EL (cell line): ENCODE results near the gene SEC63.
"Not testable (repeated sequence)": the region's sequence is repeated elsewhere in the genome, so short reads cannot be mapped to it uniquely, and the experiment has no call there.

Source experiments
- DNase-seq: peaks from one replicate; pipeline ENCODE4 v3.0.0-alpha.2; 2016

The SEC63 gene

DNA sequence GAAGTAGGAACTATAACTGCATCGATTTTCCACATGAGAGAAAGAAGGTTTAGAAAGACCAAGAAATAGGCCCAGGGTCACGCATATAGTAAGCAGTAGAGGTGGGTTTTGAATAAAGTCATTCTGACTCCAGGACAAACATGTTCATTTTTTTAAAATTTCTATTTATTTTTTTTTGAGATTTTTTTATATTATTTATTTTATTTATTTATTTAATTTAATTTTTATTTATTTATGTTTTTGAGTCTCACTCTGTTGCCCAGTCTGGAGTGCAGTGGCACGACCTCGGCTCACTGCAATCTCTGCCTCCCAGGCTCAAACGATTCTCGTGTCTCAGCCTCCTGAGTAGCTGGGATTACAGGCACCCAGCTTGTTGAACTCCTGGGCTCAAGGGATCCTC, 13.2 kb upstream of the SEC63 start:
- no peak for DNase-seq

GRCh38 chr6:107970255-107970654, 12.2 kb upstream of the SEC63 start:
- no peak for DNase-seq

DNA sequence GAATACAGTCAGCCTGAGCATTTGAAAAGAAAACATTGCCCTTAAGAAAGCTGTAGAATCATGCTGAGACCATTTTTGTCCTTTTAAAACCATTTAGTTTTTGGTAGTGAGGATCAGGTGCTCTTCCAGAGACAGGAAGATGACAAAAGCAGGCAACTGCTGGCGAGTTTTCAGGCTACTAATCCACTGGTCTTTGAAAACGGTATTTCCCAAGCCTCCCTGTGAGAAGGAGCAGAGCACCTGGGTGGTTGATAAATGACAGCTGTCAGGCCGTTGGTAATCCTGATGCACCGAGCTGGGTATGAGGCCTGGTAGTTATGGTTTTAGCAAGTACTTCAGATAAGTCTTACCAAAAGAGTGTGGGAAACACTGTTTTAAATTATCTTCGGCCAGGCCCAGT, 10.1 kb upstream of the SEC63 start:
- DNase-seq: no peak

DNA sequence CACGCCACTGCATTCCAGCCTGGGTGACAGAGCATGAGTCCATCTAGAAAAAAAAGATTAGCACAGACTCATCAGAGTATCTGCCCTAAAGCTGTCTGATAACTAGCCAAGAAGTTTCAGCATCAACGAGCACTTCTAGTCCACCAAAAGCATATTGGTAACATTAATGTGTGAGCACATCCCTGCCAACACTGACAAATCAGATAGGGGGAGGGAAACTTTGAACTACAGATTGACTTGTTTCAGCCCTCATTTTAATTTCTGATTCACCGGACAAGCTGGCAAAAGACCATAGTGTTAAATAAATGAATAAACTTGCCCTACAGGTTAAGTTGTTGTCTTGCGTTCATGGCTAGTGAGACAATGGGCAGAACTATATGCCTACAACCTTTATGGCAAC, 7.7 kb upstream of the SEC63 start:
- peak; percentile 77 for DNase-seq

GRCh38 chr6:107962723-107963122, 4.7 kb upstream of the SEC63 start:
- no peak for DNase-seq

- no peak for DNase-seq
Observed at GRCh38 chr6:107959392-107959791, 1.4 kb upstream of the SEC63 start.

DNA sequence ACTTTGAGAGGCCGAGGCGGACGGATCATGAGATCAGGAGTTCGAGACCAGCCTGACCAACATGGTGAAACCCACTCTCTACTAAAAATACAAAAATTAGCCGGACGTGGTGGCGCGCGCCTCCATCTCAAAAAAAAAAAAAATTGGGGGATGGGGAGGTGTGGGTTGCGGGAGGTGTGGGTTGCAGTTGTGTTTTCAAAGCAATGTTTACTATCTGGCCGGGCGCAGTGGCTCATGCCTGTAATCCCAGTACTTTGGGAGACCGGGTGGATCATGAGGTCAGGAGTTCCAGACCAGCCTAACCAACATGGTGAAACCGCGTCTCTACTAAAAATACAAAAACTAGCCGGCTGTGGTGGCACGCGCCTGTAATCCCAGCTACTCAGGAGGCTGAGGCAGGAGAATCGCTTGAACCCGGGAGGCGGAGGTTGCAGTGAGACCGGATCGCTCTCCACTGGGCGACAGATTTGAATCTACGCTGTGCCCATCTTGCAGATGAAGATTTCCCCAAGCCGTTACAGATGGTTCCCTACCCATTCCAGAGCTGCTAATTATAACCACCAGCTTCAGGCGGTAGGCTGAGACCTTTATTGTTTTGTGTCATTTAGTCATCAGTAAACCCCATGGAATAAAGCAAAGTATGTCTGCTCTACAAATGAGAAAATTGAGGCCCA, 818 bp upstream of the SEC63 start:
- DNase-seq: not testable (repeated sequence)

GRCh38 chr6:107957308-107957908, 600 bp downstream of the SEC63 start:
- peak; percentile 70 for DNase-seq

DNA sequence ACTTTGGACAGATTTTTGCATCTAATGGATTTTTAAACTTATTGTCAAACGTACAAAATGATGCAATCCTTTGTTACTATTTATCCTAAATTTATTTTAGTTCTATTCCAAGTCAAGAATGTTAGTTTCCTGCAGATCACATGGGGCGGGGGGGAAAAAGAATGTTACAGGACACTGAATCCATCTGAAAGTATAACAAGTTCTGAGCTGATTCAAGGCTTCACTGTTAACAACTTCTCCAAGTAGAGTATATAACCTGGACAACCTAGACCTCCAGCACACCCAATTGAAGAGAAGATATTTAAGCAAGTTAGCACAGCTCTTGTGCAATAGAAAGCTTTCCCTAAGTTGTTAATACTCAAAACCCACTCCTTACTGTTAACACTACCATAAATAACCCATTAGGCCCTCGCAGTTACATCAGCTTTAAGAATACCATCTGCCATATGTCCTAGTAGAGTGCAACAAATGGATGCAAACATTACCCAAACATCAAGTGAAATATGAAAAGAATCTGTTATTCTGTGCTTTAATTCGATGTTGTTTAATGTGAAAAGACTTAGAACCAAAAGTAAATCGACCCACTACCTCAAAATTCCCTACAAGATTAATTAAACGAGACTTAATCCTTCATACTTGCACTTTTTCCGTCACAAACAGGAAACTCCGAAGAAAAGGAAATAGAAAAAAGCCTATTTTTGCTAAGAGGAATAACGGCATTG, 1.3 kb downstream of the SEC63 start:
- peak; percentile 31 for DNase-seq

DNA sequence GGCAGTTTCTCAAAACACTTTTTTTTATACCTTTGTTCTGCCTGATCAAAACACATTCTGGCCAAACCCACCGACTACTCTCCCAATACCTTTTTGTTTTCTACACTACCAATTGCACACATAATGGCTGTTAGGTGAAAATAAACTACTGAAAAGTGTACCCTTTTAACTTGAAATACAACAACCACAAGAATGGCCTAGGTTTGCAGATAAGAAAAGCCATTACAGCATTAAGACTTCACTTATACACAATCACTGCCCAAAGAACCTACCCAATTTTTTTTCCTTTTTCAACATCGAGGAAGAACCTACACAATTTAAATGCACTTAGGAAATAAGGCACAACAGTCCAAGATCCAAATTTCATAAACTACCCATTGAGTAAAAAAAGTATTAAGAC, 1.8 kb downstream of the SEC63 start:
- DNase-seq: no peak

GRCh38 chr6:107953858-107954414, 4.1 kb downstream of the SEC63 start:
- not testable (repeated sequence) for DNase-seq

GRCh38 chr6:107943626-107944439, 14.2 kb downstream of the SEC63 start:
- DNase-seq: no peak

GRCh38 chr6:107942142-107942541, 15.9 kb downstream of the SEC63 start:
- no peak for DNase-seq

DNA sequence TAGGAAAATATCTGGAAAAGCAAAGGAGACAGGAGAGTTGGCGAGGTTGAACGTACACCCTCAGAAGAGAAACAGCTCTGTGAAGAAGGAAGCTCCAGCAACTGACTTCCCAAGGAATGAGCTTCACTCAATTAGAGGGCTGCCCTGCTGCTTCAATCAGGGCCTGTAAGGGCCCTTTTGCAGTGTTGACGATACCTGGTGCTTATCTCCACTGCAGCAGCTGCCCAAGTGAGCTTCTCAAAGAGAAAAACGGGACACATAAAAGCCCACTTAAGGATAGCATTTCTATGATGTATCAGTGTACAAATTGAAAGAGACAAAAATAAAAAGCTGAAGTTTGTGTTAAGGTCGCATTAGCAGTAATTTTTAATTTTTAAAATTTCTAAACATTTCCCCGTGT, 16.4 kb downstream of the SEC63 start:
- no peak for DNase-seq

- no peak for DNase-seq
Observed at GRCh38 chr6:107941199-107941598, 16.8 kb downstream of the SEC63 start.

DNA sequence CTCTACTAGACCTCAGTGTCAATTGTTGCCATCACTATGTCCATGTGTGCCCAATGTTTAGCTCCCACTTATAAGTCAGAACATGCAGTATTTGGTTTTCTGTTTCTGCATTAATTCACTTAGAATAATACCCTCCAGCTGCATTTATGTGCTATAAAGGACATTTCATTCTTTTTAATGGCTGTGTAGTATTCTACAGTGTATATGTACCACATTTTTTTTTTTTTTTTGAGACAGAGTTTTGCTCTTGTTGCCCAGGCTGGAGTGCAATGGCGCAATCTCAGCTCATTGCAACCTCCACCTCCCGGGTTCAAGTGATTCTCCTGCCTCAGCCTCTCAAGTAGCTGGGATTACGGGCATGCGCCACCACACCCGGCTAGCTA, 21.1 kb downstream of the SEC63 start:
- not testable (repeated sequence) for DNase-seq

DNA sequence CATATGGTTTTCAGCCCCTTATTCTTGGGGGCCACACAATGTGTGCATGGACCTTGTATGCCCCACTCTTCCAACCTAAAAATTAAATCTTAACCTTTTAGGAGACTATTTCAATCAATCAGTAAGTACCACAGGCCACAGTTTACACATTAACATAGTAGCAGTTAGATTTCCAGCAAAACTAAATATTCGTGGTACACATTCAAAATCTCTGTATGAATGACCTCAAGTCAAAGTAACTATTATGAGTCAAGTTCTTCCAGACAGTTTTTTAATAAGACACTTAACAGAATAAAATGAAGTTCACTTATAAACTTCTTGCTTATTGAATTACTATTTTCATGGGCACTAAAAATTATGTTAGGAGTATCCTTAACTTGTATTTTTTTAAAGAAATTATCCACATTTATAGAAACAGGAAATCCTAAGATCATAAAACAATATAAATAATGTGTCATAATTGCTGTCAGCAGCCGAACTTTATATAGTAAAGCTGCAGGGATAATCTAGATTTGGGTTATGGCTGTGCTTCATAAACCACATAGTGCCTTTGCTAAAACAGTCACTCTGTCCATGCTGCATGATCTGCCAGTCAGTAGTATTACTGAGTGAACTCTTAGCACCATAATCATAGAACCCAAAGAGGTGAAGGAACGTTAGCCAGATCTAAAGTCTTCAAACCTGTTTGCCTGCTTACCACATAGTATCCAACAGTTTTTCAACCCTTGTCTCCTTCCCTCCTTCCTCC, 21.7 kb downstream of the SEC63 start:
- no peak for DNase-seq

GRCh38 chr6:107934229-107934628, 23.8 kb downstream of the SEC63 start:
- not testable (repeated sequence) for DNase-seq

DNA sequence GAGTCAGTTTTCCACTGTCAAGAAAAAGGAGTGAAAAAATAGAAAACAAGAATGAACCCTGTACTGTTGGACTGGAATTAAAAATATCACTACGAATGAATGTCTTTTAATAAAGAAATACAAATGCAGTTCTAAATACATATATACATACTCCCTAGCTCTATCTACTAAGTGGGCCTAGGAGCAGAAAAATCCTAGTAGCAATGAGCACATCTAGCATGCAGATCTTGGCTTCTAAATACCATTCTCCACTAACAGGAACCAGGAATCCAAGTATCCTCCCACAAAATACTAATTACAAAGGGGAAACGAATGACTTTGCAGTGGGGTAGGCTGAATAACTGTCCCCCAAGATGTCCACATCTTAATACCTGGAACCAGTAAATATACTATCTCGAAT, 25.4 kb downstream of the SEC63 start:
- DNase-seq: no peak

GRCh38 chr6:107931894-107932293, 26.1 kb downstream of the SEC63 start:
- DNase-seq: no peak

DNA sequence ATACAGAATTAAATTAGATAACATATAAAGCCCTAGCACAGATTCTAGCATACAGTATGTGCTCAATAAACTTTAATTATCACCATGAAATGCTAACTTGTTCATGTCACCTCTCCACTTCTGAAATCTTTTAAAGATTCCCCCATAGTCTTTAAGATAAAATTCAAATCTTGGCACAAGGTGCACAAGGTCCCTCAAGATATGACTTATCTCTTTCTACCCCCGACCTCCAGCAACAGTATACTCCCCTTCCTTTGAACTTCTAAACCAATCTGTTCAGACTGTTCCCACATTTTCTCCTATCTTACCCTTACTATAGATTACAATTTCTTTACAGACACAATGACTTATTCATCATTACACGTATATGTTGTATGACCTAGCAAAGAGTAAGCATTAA, 29.0 kb downstream of the SEC63 start:
- no peak for DNase-seq
